Skin of body (tissue), 2 donors: Measurements from ENCODE around the gene MINDY1. TPM values are rescaled to one million over a fixed set of nuclear protein-coding genes. Genes with fewer than 3 reads are reported as not detected.

Source experiments
- DNase-seq: peaks from one replicate; lab custom pipeline; 2025; lab: John Stamatoyannopoulos, UW
- total RNA-seq: library from RNA; depleted of rRNA; stranded (reverse); fragments of >200 nt; gene quantifications from one replicate; pipeline ENCODE4 v1.2.3, GENCODE V29; 2014

Gene MINDY1, protein sequence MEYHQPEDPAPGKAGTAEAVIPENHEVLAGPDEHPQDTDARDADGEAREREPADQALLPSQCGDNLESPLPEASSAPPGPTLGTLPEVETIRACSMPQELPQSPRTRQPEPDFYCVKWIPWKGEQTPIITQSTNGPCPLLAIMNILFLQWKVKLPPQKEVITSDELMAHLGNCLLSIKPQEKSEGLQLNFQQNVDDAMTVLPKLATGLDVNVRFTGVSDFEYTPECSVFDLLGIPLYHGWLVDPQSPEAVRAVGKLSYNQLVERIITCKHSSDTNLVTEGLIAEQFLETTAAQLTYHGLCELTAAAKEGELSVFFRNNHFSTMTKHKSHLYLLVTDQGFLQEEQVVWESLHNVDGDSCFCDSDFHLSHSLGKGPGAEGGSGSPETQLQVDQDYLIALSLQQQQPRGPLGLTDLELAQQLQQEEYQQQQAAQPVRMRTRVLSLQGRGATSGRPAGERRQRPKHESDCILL
- 19.4 TPM for total RNA-seq

DNA sequence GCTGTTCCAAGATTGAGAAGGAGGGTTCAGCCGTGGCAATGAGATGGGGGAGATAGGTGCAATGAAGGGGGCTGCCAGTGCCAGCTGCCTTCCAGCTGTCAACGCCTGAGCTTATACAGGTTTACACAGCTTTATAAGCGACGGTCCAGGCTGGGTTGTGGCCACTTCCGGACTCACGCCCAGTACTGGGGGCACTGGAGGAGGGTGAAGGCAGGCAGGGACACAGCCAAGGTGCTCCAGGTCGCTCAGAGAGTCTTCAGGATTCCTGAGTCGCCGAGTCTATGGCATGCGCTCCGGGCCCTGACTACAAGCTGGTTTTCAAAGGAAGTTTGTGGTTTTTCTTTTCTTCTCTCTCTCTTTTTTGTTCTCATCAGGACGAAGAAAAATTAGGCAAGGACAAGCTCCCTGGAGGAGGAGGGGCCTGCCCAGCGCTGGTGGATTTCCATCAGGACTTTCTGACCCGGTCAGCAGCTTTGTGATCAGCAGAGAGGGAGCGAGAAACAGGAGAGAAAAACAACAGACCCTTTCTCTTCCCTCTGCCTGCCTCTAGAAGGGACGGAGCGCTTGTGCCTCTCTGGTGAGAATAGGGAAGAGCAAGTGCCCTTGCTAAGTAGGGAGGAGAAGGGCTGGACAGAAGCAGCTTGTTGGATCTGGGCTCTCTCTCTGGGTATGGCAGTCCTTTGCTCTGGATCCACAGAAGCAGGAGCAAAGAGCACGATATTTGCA is at the start of gene MINDY1:
TSS of gene MINDY1 (minus strand) at position 576 of the 726 bp plus-strand sequence. CDS start 4,285 bp downstream, outside the sequence.
- DNase-seq = peak; percentile 79

DNA sequence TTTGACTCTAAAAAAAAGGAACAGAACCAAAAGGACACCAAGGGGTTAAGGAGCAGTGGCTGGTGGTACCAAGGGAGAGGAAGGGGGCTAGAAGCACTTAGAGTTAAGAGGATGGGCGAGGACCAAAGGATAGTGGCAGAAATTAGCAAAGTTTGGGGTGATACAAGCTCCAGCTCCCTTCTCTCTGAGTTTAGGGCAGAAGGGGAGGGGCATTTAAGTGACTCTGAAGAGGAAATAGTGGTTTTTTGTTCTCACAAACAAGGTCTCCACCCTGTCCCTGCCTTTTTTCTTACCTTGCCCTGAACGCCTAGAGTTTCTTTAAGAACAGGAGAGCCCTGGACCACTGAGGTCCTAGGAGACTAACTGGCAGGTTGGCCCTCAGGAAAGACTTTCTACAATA is 49.4 kb upstream of the MINDY1 start:
- no peak for DNase-seq

DNA sequence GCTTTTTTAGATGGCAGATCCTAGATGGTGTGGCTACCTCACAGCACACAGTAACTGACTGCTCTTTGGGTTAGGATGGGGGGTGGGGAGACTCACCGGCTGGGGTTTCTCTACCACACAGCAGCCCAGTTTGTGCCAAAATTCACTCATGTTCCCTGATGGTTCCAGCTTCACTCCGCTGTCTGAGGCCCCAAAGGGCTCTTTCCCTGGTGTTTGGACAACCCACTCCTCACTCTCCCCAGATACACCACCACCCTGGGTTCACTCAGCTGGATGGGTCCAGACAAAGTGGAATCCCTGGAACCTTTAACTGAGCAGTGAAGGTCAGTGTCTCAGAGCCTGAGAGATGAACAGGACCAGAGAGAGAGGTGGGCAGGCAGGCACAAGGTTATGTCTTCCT is 48.9 kb upstream of the MINDY1 start:
- DNase-seq = no peak

DNA sequence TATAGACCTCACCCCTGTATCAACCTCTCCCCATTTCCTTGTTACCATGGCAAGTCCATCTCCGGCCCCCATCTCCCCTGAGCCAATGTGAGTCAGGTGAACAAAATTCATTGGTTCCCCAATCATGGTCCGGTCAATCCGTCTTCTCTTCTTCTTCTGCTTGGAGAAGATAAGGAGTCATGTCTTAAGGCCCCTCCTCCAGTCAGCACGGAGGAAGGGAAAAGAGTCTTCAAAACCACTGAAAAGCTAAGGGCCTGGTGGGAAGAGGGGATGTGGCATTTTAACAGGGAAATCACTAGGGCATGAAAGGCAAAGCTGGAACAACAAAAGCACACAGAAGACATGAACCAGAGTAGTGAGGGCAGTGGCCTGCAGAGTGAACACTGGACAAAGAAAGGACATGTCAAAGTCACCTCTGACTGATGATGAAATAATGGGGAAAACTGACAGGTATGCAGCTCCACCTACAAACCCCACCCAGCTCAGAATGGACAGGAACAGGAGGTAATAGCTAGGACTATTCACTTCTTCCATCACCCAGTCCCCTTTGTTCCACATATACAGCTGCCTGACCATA is 48.4 kb upstream of the MINDY1 start:
- DNase-seq = no peak

DNA sequence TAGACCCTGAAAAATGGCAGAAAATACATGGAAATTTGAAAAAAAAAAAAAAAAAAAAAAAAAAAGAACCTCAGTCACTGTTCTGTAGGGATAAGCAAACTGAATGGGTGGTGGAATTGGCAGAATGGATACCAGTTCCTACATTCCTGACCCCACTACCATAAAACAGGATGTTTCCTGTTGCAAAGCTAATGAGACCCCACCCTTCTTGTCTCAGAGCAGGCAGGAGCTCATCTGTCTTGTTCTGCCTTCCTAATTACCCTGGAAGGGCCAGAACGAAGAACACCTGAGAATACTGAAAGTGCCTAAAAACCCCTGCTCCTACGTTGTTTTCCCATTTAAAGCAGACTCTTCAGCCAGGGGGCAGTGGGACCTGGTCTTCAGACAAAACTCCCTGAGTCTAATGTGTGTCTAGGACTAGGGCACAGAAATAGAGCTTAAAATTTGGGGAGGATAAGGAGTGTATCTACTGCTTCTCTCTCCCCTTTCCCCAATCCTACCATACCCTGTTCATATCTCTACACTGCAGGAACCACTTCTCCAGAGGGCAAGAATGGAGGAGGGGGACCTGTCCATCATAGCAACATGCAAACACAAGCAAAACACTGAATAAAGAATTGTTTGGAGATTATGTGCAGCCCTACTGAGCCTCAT is 44.8 kb upstream of the MINDY1 start:
- no peak for DNase-seq

DNA sequence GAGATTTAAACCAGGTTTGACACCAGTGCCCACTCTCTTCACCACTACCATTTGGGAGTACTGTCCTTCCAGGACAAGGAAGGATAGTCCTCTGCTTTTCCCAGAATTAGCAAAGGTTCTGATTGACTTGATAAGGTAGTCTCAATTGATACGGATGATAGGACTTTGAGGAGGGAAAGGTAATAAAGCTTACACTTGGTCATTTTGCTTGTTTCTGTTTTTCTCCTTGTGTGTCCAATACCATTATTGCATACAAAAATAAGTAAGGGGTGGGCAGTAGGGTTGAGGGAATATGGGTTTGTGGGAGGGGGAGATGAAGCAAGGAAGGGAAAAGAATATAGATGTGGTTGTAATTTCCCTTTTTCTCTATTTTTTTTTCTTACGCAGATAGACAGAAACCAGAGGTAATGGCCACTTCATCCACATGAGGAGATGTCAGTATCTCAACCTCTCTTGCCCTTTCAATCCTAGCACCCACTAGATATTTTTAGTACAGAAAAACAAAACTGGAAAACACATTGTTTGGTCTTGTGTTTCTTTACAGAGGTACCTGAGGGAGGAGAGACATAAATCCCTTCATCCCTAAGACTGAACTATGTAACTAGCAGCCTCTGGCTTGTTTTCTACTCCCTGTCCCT is 43.5 kb upstream of the MINDY1 start:
- no peak for DNase-seq

DNA sequence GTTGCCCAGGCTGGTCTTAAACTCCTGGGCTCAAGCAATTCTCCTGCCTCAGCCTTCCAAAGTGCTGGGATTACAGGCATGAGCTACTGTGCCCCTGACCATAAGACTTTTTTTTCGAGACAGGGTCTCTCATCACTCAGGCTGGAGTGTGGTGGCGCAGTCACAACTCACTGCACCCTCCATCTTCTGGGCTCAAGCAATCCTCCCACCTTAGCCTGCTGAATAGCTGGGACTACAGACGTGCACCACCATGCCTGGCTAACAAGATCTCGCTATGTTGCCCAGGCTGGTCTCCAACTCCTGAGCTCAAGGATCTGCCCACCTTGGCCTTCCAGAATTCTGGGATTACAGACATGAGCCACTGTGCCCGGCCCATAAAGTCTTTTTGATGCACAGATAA is 42.8 kb upstream of the MINDY1 start:
- no peak for DNase-seq

DNA sequence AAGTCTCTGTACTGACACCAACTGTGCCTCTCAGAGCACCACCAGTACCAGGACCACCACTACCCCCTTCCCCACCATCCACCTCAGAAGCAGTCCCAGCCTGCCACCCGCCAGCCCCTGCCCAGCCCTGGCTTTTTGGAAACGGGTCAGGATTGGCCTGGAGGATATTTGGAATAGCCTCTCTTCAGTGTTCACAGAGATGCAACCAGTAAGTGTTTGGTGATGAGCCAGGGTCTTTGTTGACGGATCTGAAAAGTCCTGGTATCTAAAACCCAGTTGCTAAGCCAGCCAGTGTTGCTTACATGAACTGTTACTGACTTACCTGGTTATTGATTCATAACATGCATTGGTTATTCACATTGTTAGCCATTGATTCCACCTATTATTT is 41.9 kb upstream of the MINDY1 start:
- DNase-seq = no peak

DNA sequence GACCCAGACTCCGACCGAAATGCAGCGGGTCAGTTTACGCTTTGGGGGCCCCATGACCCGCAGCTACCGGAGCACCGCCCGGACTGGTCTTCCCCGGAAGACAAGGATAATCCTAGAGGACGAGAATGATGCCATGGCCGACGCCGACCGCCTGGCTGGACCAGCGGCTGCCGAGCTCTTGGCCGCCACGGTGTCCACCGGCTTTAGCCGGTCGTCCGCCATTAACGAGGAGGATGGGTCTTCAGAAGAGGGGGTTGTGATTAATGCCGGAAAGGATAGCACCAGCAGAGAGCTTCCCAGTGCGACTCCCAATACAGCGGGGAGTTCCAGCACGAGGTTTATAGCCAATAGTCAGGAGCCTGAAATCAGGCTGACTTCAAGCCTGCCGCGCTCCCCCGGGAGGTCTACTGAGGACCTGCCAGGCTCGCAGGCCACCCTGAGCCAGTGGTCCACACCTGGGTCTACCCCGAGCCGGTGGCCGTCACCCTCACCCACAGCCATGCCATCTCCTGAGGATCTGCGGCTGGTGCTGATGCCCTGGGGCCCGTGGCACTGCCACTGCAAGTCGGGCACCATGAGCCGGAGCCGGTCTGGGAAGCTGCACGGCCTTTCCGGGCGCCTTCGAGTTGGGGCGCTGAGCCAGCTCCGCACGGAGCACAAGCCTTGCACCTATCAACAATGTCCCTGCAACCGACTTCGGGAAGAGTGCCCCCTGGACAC is 41.4 kb upstream of the MINDY1 start:
- peak; percentile 27 for DNase-seq

DNA sequence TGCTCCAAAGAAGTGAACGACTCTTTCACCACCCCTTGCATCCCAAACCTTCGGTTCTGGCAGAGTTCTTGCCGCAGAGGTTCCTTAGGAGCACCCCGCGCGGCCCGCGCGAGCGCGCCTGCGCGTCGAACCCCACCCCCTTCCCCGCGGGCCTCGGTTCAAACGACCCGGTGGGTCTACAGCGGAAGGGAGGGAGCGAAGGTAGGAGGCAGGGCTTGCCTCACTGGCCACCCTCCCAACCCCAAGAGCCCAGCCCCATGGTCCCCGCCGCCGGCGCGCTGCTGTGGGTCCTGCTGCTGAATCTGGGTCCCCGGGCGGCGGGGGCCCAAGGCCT is 40.9 kb upstream of the MINDY1 start, which contains the start of gene C1orf56:
TSS of gene C1orf56 (plus strand) at position 161 of the 334 bp plus-strand sequence. CDS start at position 258, 97 bp downstream.
- peak; percentile 35 for DNase-seq

DNA sequence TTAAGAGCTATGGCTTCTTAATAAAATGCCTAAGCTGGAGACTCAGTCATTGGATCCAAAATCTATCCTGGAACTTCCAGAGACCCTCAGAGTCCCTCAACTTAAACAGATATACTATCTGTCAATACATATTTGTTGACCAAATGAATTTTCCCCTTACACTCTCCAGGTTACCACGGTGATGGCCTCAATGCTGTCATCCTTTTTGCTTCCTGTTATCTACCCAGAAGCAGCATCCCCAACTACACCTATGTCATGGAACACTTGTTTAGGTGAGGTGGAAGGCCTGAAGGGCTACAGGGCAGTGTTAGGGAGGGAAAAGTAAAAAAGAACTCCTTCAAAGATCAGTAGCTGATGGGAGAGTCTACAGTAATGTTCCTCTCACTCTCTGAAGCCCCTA is 36.5 kb upstream of the MINDY1 start:
- DNase-seq = no peak

DNA sequence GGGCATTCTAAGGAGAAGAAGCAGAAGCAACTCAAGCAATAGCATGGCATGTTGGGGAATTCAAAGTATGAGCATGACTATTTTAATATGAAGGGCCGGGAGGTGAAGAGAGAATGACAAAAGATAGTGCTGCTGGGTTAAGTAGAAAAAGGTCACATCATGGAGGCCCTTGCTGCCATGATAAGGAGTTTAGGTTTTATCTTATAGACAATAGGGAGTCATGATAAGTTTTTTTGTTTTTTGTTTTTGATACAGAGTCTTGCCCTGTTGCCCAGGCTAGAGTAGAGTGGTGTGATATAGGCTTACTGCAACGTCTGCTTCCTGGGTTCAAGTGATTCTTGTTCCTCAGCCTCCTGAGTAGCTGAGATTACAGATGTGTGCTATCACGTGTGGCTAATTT is 32.8 kb upstream of the MINDY1 start:
- DNase-seq = no peak

DNA sequence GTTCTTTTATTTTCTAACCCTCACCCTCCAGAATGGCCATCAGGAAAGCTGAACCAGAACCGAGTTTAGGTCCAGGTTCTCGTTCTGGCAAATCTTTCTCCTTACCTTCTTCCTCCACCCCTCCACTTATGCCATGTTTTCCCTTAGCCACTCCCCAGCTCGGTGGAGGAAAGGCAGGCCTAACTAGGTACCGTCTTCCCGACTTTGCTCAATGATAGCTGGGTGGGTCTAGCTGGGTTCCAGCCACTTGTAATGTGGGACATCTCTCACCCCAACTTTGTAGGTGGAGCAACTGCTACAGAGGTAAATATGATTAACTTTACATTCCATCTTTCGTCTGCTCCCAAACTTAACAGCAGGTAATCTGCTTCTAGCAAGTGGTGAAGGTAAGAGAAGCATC is 30.3 kb upstream of the MINDY1 start:
- DNase-seq = no peak

DNA sequence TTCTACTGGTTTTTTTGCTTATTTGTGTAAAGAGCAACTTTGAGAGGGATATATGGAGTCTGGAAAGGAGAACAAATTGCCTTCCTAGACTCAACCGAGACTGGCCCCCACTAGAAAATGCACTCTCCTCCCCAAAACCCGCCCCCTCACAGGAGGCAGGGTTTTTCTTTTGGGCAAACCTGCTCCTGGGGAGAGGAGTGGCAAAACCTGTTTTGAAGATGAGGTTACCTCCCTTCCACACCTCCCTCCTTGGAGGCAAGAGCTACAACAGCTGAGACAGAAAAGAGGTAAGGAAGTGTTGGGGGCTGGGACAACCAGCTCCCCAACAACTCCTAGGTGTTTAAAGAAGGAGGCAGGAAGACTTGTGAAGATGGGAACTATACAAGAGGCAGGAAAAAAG is 29.7 kb upstream of the MINDY1 start, which contains the start of gene BNIPL:
TSS of gene BNIPL (plus strand) at position 231 of the 400 bp plus-strand sequence. CDS start at position 371, 140 bp downstream.
- no peak for DNase-seq

DNA sequence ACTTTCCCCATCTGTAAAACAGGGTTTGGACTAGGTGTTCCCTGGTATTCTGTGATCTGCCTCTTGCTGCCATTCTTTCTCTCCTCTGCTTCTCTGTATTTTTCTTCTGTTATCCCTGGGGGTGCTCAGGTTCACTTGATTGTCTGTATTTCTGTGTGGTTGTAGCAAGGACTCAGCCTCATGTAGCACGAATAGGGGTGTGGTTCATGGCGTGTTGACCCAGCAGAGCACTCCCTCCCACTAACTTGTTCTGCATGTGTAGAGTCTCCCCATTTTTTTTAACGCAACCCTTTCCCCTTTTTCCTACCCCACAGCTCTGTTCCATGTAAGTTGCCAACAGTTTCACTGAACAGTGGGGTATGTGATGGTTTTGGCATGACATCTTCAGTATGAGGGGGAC is 28.5 kb upstream of the MINDY1 start:
- DNase-seq = no peak

DNA sequence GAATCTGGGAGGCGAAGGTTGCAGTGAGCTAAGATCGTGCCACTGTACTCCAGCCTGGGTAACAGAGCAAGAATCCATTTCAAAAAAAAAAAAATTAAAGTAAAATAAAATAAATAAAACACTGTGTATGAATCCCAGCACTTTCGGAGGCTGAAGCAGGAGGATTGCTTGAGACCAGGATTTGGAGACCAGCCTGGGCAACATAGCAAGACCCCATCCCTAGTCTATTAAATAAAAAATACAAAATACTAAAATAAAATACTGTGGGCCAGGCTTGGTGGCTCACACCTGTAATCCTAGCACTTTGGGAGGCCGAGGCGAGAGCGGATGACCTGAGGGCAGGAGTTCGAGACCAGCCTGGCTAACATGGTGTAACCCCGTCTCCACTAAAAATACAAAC is 25.5 kb upstream of the MINDY1 start:
- no peak for DNase-seq

DNA sequence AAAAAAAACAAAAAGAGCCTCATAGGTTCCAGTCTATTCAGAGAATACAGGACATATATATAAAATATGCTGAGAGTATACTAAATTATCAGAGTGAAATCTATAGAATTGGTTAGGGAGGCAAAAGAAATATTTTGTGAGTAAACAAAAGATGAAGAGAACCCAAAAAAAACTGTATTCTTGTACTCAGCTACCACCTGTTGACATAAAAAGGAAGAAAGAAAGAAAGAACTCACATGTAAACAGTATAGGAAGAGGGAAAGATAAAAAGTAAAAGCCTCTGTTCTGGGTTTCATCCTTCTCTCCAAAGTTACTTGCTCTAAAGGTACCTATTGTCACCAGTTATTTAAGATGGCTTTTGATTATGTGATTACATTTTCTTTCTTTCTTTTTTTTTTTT is 19.8 kb upstream of the MINDY1 start:
- DNase-seq = no peak

DNA sequence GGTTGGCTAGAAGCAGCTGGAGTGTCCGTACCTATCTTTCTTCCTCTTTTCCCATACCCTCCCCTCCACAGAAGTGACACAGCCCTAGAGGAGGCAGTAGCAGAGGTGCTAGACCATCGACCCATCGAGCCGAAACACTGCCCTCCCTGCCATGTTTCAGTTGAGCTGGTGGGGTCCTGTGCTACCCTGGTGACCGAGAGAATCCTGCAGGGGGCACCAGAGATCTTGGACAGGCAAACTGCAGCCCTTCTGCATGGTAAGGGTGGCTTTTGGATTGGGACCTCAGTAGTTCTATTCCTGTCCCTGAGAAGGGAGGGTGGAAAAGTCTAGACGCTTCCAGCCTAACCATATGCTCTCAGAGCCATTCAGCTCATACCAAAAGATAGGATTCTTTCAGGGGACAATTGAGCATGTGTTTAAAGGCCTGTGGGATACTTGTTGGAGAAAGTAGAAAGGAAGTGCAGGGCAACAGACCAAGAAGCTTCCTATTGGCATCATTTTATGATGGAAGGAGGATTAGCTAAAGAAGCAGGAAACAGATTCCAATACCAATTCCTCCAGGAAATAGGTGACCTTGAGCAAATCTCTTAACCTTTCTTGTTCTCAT is 17.9 kb upstream of the MINDY1 start:
- DNase-seq = no peak

DNA sequence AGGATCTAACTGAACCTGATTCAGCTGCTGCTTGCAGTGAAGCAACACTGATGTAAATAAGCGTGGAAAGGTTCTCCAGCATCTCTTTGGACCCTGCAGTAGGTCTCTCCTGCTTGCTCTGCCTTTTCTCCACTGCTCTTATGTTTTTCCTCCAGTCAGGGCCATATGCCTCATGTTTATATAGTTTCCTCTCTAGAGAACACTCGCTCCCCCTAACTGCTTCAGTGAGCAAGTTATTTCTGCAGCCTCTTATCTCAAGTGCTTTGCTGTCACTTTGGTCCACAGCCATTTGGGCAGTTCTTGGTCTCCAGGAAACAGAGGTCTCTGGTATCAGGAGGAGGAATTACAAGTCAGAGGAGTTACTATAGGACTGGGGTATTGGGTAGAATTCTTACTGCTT is 6.8 kb upstream of the MINDY1 start:
- DNase-seq = no peak
